SK-N-SH treated with all-trans-retinoic acid at 6 μM for 48 hours (cell line): ENCODE measurements around the gene CDH4.

Source experiments
- ATAC-seq: fragments of 200-7000 bp; cut with Tn5 transposase; 3 replicates; pipeline ENCODE4 v1.9.1; 2020; ENCODE audit warnings: mild to moderate bottlenecking, moderate library complexity
- ARNTL ChIP-seq: fragments of 450-650 bp; formaldehyde crosslinking; IDR thresholded peaks from 2 replicates; pipeline ENCODE4 v1.5.0; 2020; ENCODE audit warnings: low read depth, mild to moderate bottlenecking, moderate library complexity, borderline replicate concordance
- BACH2 ChIP-seq: fragments of 250-450 bp; sonication (Bioruptor Pico); IDR thresholded peaks from 2 replicates; pipeline ENCODE4 v1.9.0; 2021; ENCODE audit warnings: mild to moderate bottlenecking, borderline replicate concordance
- CSDC2 ChIP-seq: fragments of 250-450 bp; sonication (Bioruptor Pico); IDR thresholded peaks from 2 replicates; pipeline ENCODE4 v1.5.0; 2020; ENCODE audit warnings: mild to moderate bottlenecking, moderate library complexity
- CSRNP3 ChIP-seq: fragments of 250-450 bp; sonication (Bioruptor Pico); IDR thresholded peaks from 2 replicates; pipeline ENCODE4 v1.5.1; 2021; ENCODE audit warnings: mild to moderate bottlenecking, moderate library complexity
- ESRRG ChIP-seq: fragments of 250-450 bp; sonication (Bioruptor Pico); IDR thresholded peaks from 2 replicates; pipeline ENCODE4 v1.6.1; 2021; ENCODE audit warnings: mild to moderate bottlenecking
- GLIS3 ChIP-seq: fragments of 250-450 bp; sonication (Bioruptor Pico); IDR thresholded peaks from 2 replicates; pipeline ENCODE4 v1.5.0; 2020; ENCODE audit warnings: mild to moderate bottlenecking, moderate library complexity
- ISL1 ChIP-seq: fragments of 250-450 bp; sonication (Bioruptor Pico); IDR thresholded peaks from 2 replicates; pipeline ENCODE4 v2.1.2; 2022; ENCODE audit warnings: mild to moderate bottlenecking, moderate library complexity
- OSR1 ChIP-seq: fragments of 250-450 bp; sonication (Bioruptor Pico); IDR thresholded peaks from 2 replicates; pipeline ENCODE4 v1.8.0; 2022; ENCODE audit warnings: moderate library complexity, mild to moderate bottlenecking, inconsistent platforms
- PATZ1 ChIP-seq: fragments of 250-450 bp; sonication (Bioruptor Pico); IDR thresholded peaks from 2 replicates; pipeline ENCODE4 v1.8.0; 2020; ENCODE audit warnings: mild to moderate bottlenecking, moderate library complexity, borderline replicate concordance
- POU6F1 ChIP-seq: fragments of 250-450 bp; sonication (Bioruptor Pico); IDR thresholded peaks from 2 replicates; pipeline ENCODE4 v1.8.0; 2021; ENCODE audit warnings: low read depth, mild to moderate bottlenecking, moderate library complexity, borderline replicate concordance
- PPARA ChIP-seq: fragments of 250-450 bp; sonication (Bioruptor Pico); IDR thresholded peaks from 2 replicates; pipeline ENCODE4 v1.5.0; 2020; ENCODE audit warnings: mild to moderate bottlenecking, borderline replicate concordance
- RARB ChIP-seq: fragments of 250-450 bp; sonication (Bioruptor Pico); IDR thresholded peaks from 2 replicates; pipeline ENCODE4 v1.8.0; 2021; ENCODE audit warnings: mild to moderate bottlenecking, moderate library complexity
- SNAI2 ChIP-seq: fragments of 250-450 bp; sonication (Bioruptor Pico); IDR thresholded peaks from 2 replicates; pipeline ENCODE4 v1.5.0; 2020; ENCODE audit warnings: mild to moderate bottlenecking, moderate library complexity
- TCF4 ChIP-seq: fragments of 250-450 bp; sonication (Bioruptor Pico); IDR thresholded peaks from 2 replicates; pipeline ENCODE4 v1.8.0; 2021; ENCODE audit warnings: mild to moderate bottlenecking, moderate library complexity, borderline replicate concordance
- TOX ChIP-seq: fragments of 250-450 bp; sonication (Bioruptor Pico); IDR thresholded peaks from 2 replicates; pipeline ENCODE4 v1.8.0; 2021; ENCODE audit warnings: mild to moderate bottlenecking, moderate library complexity, borderline replicate concordance
- ZC3H10 ChIP-seq: fragments of 250-450 bp; sonication (Bioruptor Pico); IDR thresholded peaks from 2 replicates; pipeline ENCODE4 v1.5.1; 2021; ENCODE audit warnings: mild to moderate bottlenecking, moderate library complexity
- ZFP3 ChIP-seq: fragments of 250-450 bp; sonication (Bioruptor Pico); IDR thresholded peaks from 2 replicates; pipeline ENCODE4 v1.5.0; 2020; ENCODE audit warnings: mild to moderate bottlenecking, moderate library complexity
- ZFP30 ChIP-seq: fragments of 450-650 bp; formaldehyde crosslinking; IDR thresholded peaks from 2 replicates; pipeline ENCODE4 v1.5.0; 2022; ENCODE audit warnings: mild to moderate bottlenecking, moderate library complexity
- ZNF565 ChIP-seq: fragments of 450-650 bp; formaldehyde crosslinking; conservative IDR thresholded peaks from 2 replicates; pipeline ENCODE4 v1.5.0; 2020; ENCODE audit warnings: low read depth, mild to moderate bottlenecking, moderate library complexity
- ZNF70 ChIP-seq: fragments of 450-650 bp; formaldehyde crosslinking; IDR thresholded peaks from 2 replicates; pipeline ENCODE4 v1.5.0; 2020; ENCODE audit warnings: mild to moderate bottlenecking, moderate library complexity
- ZNF8 ChIP-seq: fragments of 450-650 bp; formaldehyde crosslinking; IDR thresholded peaks from 2 replicates; pipeline ENCODE4 v1.5.0; 2020; ENCODE audit warnings: mild to moderate bottlenecking, moderate library complexity

Gene CDH4

GRCh38 chr20:61396262-61396848 is 144.3 kb downstream of the CDH4 start (continued):
- no peak for TF ChIP-seq CSRNP3 (CRISPR knock-in tag)
- TF ChIP-seq PPARA: no peak

GRCh38 chr20:61397146-61397545 is 145.1 kb downstream of the CDH4 start:
- TF ChIP-seq ZNF70: no peak
- TF ChIP-seq OSR1 (CRISPR knock-in tag): no peak
- no peak for TF ChIP-seq TOX (CRISPR knock-in tag)
- TF ChIP-seq ARNTL (CRISPR knock-in tag): no peak
- ATAC-seq: no peak

- TF ChIP-seq ZFP30 (CRISPR knock-in tag) (no peak), ZNF70 (no peak), ISL1 (CRISPR knock-in tag) (no peak), TCF4 (CRISPR knock-in tag) (no peak), SNAI2 (no peak), CSRNP3 (CRISPR knock-in tag) (no peak), ZNF8 (CRISPR knock-in tag) (no peak)
- ATAC-seq: no peak
Measured at GRCh38 chr20:61397790-61398189, 145.7 kb downstream of the CDH4 start.

- TF ChIP-seq ZNF565 (no peak), PATZ1 (CRISPR knock-in tag) (no peak), CSDC2 (CRISPR knock-in tag) (no peak), OSR1 (CRISPR knock-in tag) (no peak), POU6F1 (CRISPR knock-in tag) (no peak), ARNTL (CRISPR knock-in tag) (no peak), TCF4 (CRISPR knock-in tag) (no peak), ESRRG (no peak), RARB (CRISPR knock-in tag) (no peak), ZFP3 (CRISPR knock-in tag) (no peak), PPARA (no peak), ZC3H10 (CRISPR knock-in tag) (no peak), TOX (CRISPR knock-in tag) (no peak), GLIS3 (CRISPR knock-in tag) (no peak), CSRNP3 (CRISPR knock-in tag) (no peak), SNAI2 (no peak), BACH2 (CRISPR knock-in tag) (no peak)
- ATAC-seq: no peak
Measured at GRCh38 chr20:61399433-61399832, 147.4 kb downstream of the CDH4 start.
